Measurements from ENCODE around the gene GRM8.

Gene GRM8

GRCh38 chr7:126818393-126819196, 434.1 kb downstream of the GRM8 start:
- no peak for DNase-seq (ENCODE audit: low read depth in 2 of 2)

- no peak for DNase-seq (ENCODE audit: low read depth in 2 of 2)
These were observed 443.6 kb downstream of the GRM8 start for GRCh38 chr7:126809188-126809587.

GRCh38 chr7:126806614-126807013, 446.1 kb downstream of the GRM8 start:
- DNase-seq (ENCODE audit: low read depth in 2 of 2), result no peak

- DNase-seq (ENCODE audit: low read depth in 2 of 2), result no peak
These were observed 447.4 kb downstream of the GRM8 start for GRCh38 chr7:126805351-126805750.

- no peak for DNase-seq (ENCODE audit: low read depth in 2 of 2)
These were observed 448.1 kb downstream of the GRM8 start for GRCh38 chr7:126804604-126805003.

GRCh38 chr7:126803990-126804389, 448.8 kb downstream of the GRM8 start:
- no peak for DNase-seq (ENCODE audit: low read depth in 2 of 2)

GRCh38 chr7:126803060-126803665, 449.6 kb downstream of the GRM8 start:
- peak in 1 of 2 donors; percentile 1 for DNase-seq (ENCODE audit: low read depth in 2 of 2)

- DNase-seq (ENCODE audit: low read depth in 2 of 2), result no peak
These were observed 451.0 kb downstream of the GRM8 start for GRCh38 chr7:126801733-126802132.

GRCh38 chr7:126799541-126799940, 453.2 kb downstream of the GRM8 start:
- DNase-seq (ENCODE audit: low read depth in 2 of 2), result no peak

GRCh38 chr7:126792521-126792920, 460.2 kb downstream of the GRM8 start:
- DNase-seq (ENCODE audit: low read depth in 2 of 2), result no peak

- DNase-seq (ENCODE audit: low read depth in 2 of 2), result no peak
These were observed 461.4 kb downstream of the GRM8 start for GRCh38 chr7:126791306-126791705.

GRCh38 chr7:126790763-126791162, 462.0 kb downstream of the GRM8 start:
- no peak for DNase-seq (ENCODE audit: low read depth in 2 of 2)

GRCh38 chr7:126783613-126784012, 469.1 kb downstream of the GRM8 start:
- DNase-seq (ENCODE audit: low read depth in 2 of 2), result no peak

GRCh38 chr7:126780993-126781392, 471.7 kb downstream of the GRM8 start:
- no peak for DNase-seq (ENCODE audit: low read depth in 2 of 2)

- DNase-seq (ENCODE audit: low read depth in 2 of 2), result no peak
These were observed 474.6 kb downstream of the GRM8 start for GRCh38 chr7:126778101-126778500.

- DNase-seq (ENCODE audit: low read depth in 2 of 2), result no peak
These were observed 476.2 kb downstream of the GRM8 start for GRCh38 chr7:126776498-126776897.

GRCh38 chr7:126774077-126774476, 478.7 kb downstream of the GRM8 start:
- DNase-seq (ENCODE audit: low read depth in 2 of 2), result no peak

GRCh38 chr7:126768836-126769235, 483.9 kb downstream of the GRM8 start:
- DNase-seq (ENCODE audit: low read depth in 2 of 2), result no peak

- DNase-seq (ENCODE audit: low read depth in 2 of 2), result no peak
These were observed 491.7 kb downstream of the GRM8 start for GRCh38 chr7:126760914-126761577.

GRCh38 chr7:126755381-126755780, 497.4 kb downstream of the GRM8 start:
- DNase-seq (ENCODE audit: low read depth in 2 of 2), result no peak

- DNase-seq (ENCODE audit: low read depth in 2 of 2), result no peak
These were observed 502.4 kb downstream of the GRM8 start for GRCh38 chr7:126750207-126750911.

GRCh38 chr7:126728967-126729366, 523.8 kb downstream of the GRM8 start:
- no peak for DNase-seq (ENCODE audit: low read depth in 2 of 2)

Measured in stimulated activated CD4-positive, alpha-beta T cell treated with anti-CD3 and anti-CD28 coated beads, Interleukin-1b, Interleukin-23, amount 100 ng/mL, for 4 hours (primary cell).